HEK293T (cell line): ENCODE data around the gene IPO9.

Source experiments
- ARNT ChIP-seq: fragments of 450-650 bp; IDR thresholded peaks from 2 replicates; pipeline ENCODE4 v1.6.1; 2017; ENCODE audit warnings: mild to moderate bottlenecking
- BHLHE40 ChIP-seq: fragments of 450-650 bp; IDR thresholded peaks from 2 replicates; pipeline ENCODE4 v1.6.1; 2016; ENCODE audit warnings: mild to moderate bottlenecking, moderate library complexity, borderline replicate concordance
- ELF4 ChIP-seq: fragments of 450-650 bp; IDR thresholded peaks from 2 replicates; pipeline ENCODE4 v1.6.1; 2017; ENCODE audit warnings: antibody characterized with exemption
- FOXK2 ChIP-seq: fragments of 450-650 bp; IDR thresholded peaks from 2 replicates; pipeline ENCODE4 v1.6.1; 2016; ENCODE audit warnings: mild to moderate bottlenecking
- FOXM1 ChIP-seq: fragments of 450-650 bp; IDR thresholded peaks from 2 replicates; pipeline ENCODE4 v1.6.1; 2017; ENCODE audit warnings: mild to moderate bottlenecking, borderline replicate concordance
- HDGF ChIP-seq: fragments of 450-650 bp; IDR thresholded peaks from 2 replicates; pipeline ENCODE4 v1.6.1; 2017; ENCODE audit warnings: antibody characterized with exemption, borderline replicate concordance
- L3MBTL2 ChIP-seq: fragments of 450-650 bp; conservative IDR thresholded peaks from 2 replicates; pipeline ENCODE4 v1.6.1; 2016; ENCODE audit warnings: mild to moderate bottlenecking
- LEF1 ChIP-seq: fragments of 450-650 bp; IDR thresholded peaks from 2 replicates; pipeline ENCODE4 v1.6.1; 2017; ENCODE audit warnings: mild to moderate bottlenecking, borderline replicate concordance
- NFRKB ChIP-seq: fragments of 450-650 bp; IDR thresholded peaks from 2 replicates; pipeline ENCODE4 v1.6.1; 2016; ENCODE audit warnings: mild to moderate bottlenecking, moderate library complexity
- PKNOX1 ChIP-seq: fragments of 450-650 bp; IDR thresholded peaks from 2 replicates; pipeline ENCODE4 v1.6.1; 2016
- SP1 ChIP-seq: fragments of 450-650 bp; IDR thresholded peaks from 2 replicates; pipeline ENCODE4 v1.6.1; 2017
- SUZ12 ChIP-seq: fragments of 450-650 bp; IDR thresholded peaks from 2 replicates; pipeline ENCODE4 v1.6.1; 2016; ENCODE audit warnings: mild to moderate bottlenecking
- TARDBP ChIP-seq: fragments of 450-650 bp; IDR thresholded peaks from 2 replicates; pipeline ENCODE4 v1.6.1; 2016
- ZNF384 ChIP-seq: fragments of 450-650 bp; IDR thresholded peaks from 2 replicates; pipeline ENCODE4 v1.6.1; 2016

- TF ChIP-seq ELF4 (no peak), FOXK2 (no peak), NFRKB (no peak), L3MBTL2 (no peak), HDGF (no peak), FOXM1 (no peak), SUZ12 (no peak), SP1 (no peak), ZNF384 (no peak), BHLHE40 (no peak), PKNOX1 (no peak), TARDBP (no peak), LEF1 (no peak), ARNT (no peak)
These were observed 87.8 kb downstream of the IPO9 start for GRCh38 chr1:201916649-201917249.
